ENCODE results near the gene TCF15.

Gene TCF15

GRCh38 chr20:556984-557383, 53.1 kb downstream of the TCF15 start:
- no peak for TF ChIP-seq CTCF (IDR thresholded peaks at IDR 0.05; ENCODE audit: low read depth, low read length)
- H3K4me3 ChIP-seq (ENCODE audit: low read depth, low read length), result no peak overlapping the region

GRCh38 chr20:555976-556385, 54.1 kb downstream of the TCF15 start:
- TF ChIP-seq CTCF (IDR thresholded peaks at IDR 0.05; ENCODE audit: low read depth, low read length), result no peak
- H3K4me3 ChIP-seq (ENCODE audit: low read depth, low read length), result no peak overlapping the region

Measured in WI38 (cell line).